B cell (primary cell): ENCODE data around the gene PUM2. TPM values are rescaled to one million over a fixed set of nuclear protein-coding genes. Genes with fewer than 3 reads are reported as not detected.
"Not testable (repeated sequence)": the region's sequence is repeated elsewhere in the genome, so short reads cannot be mapped to it uniquely, and the experiment has no call there.

Experiments used
- ATAC-seq: fragments of 200-7000 bp; cut with Tn5 transposase; one replicate; pipeline ENCODE4 v1.10.0; 2021; ENCODE audit warnings: low read depth, mild to moderate bottlenecking, moderate number of reproducible peaks, moderate library complexity
- CTCF ChIA-PET: fragments of 350-600 bp; sonication (Branson Sonifier 250); formaldehyde crosslinking; loops from one replicate; lab custom pipeline; 2021; ENCODE audit warnings: antibody characterized with exemption, inconsistent platforms; lab: Charles Lee
- POLR2A ChIA-PET: fragments of 350-600 bp; sonication (Branson Sonifier 250); formaldehyde crosslinking; loops from one replicate; lab custom pipeline; 2021; ENCODE audit warnings: antibody characterized with exemption; lab: Charles Lee
- DNase-seq: peaks from one replicate; pipeline ENCODE4 v3.0.0; 2013
- H2AFZ ChIP-seq: 2 replicates; pipeline ENCODE4 v1.6.1; 2012; ENCODE audit warnings: mild to moderate bottlenecking, low read depth, low read length; ENCODE audit not compliant: insufficient read depth, poor library complexity, severe bottlenecking
- H3K27ac ChIP-seq, 2 donors: 1 replicate in 1 of 2; 2 replicates in 1 of 2; pipeline ENCODE4 v1.5.1; 2012 to 2013; ENCODE audit warnings: low read length in 2 of 2, mild to moderate bottlenecking in 2 of 2, moderate library complexity in 1 of 2
- H3K27me3 ChIP-seq, 4 experiments: fragments of 200-600 bp in 1 of 4; sonication (generic) in 1 of 4; replicated peaks in 1 of 4; 1 replicate in 2 of 4; 2 replicates in 2 of 4; pipeline versions ENCODE4 v1.6.1 to v1.7.0; 2013 to 2016; ENCODE audit warnings: low read length in 3 of 4, mild to moderate bottlenecking in 2 of 4, mixed read lengths in 1 of 4, moderate library complexity in 1 of 4; ENCODE audit not compliant: insufficient read depth in 4 of 4, control insufficient read depth in 3 of 4; ENCODE audit errors: control extremely low read depth in 1 of 4
- H3K36me3 ChIP-seq, 2 experiments: replicated peaks in 1 of 2; 1 replicate in 1 of 2; 2 replicates in 1 of 2; pipeline versions ENCODE4 v1.6.1 to v1.7.1; 2013; ENCODE audit warnings: low read length in 1 of 2; ENCODE audit not compliant: insufficient read depth in 2 of 2, control insufficient read depth in 1 of 2; ENCODE audit errors: control extremely low read depth in 1 of 2, extremely low read depth in 1 of 2
- H3K4me1 ChIP-seq, 2 donors: fragments of 200-600 bp in 1 of 2; sonication (generic) in 1 of 2; 1 replicate in 1 of 2; 2 replicates in 1 of 2; pipeline versions ENCODE4 v1.5.1 to v1.6.1; 2013 to 2017; ENCODE audit warnings: low read length in 2 of 2; ENCODE audit not compliant: control insufficient read depth in 2 of 2, insufficient read depth in 2 of 2
- H3K4me2 ChIP-seq: replicated peaks from 2 replicates; pipeline ENCODE3; 2012; ENCODE audit warnings: mild to moderate bottlenecking, low read depth, low read length; ENCODE audit not compliant: poor library complexity, severe bottlenecking
- H3K4me3 ChIP-seq, 5 experiments: fragments of 200-600 bp in 1 of 5; sonication (generic) in 1 of 5; 1 replicate in 3 of 5; 2 replicates in 2 of 5; pipeline versions ENCODE4 v1.5.1 to v1.7.0; 2011 to 2016; ENCODE audit warnings: low read length in 4 of 5, mild to moderate bottlenecking in 4 of 5, low read depth in 2 of 5, control low read depth in 1 of 5, moderate library complexity in 1 of 5; ENCODE audit not compliant: insufficient read depth in 1 of 5; ENCODE audit errors: control extremely low read depth in 1 of 5, extremely low read depth in 1 of 5
- H3K79me2 ChIP-seq: fragments of 200-600 bp; sonication (generic); one replicate; pipeline ENCODE4 v1.6.0; 2016; ENCODE audit warnings: low read length; ENCODE audit not compliant: control insufficient read depth, insufficient read depth
- H3K9ac ChIP-seq: fragments of 200-600 bp; sonication (generic); 2 replicates; pipeline ENCODE4 v1.6.1; 2017; ENCODE audit warnings: mild to moderate bottlenecking, low read length, moderate library complexity
- H3K9me3 ChIP-seq, 3 donors: one replicate each; pipeline versions ENCODE4 v1.6.1 to v1.7.1; 2013; ENCODE audit warnings: low read length in 2 of 3; ENCODE audit not compliant: control insufficient read depth in 2 of 3, insufficient read depth in 1 of 3; ENCODE audit errors: control extremely low read depth in 1 of 3
- H4K20me1 ChIP-seq: 2 replicates; pipeline ENCODE4 v1.6.0; 2012; ENCODE audit warnings: mild to moderate bottlenecking, low read length; ENCODE audit not compliant: insufficient read depth, control insufficient read depth, poor library complexity, severe bottlenecking
- H3K27ac Mint-ChIP-seq: one replicate; pipeline ENCODE4 v1.8.0; 2021; ENCODE audit warnings: mixed read lengths
- H3K27me3 Mint-ChIP-seq: one replicate; pipeline ENCODE4 v1.8.0; 2021; ENCODE audit warnings: mixed read lengths
- H3K4me1 Mint-ChIP-seq: one replicate; pipeline ENCODE4 v1.8.0; 2021; ENCODE audit warnings: mixed read lengths
- H3K4me3 Mint-ChIP-seq: one replicate; pipeline ENCODE4 v1.8.0; 2021; ENCODE audit warnings: mixed read lengths
- H3K9me3 Mint-ChIP-seq: one replicate; pipeline ENCODE4 v1.8.0; 2022; ENCODE audit warnings: mixed read lengths; ENCODE audit not compliant: insufficient read depth
- CTCF ChIP-seq: fragments of 200-600 bp; IDR thresholded peaks from one replicate; pipeline ENCODE4 v1.8.0; 2022; ENCODE audit warnings: antibody characterized with exemption, mild to moderate bottlenecking
- EZH2 ChIP-seq: IDR thresholded peaks from 2 replicates; pipeline ENCODE4 v1.6.1; 2012; ENCODE audit warnings: borderline replicate concordance, low read depth, mild to moderate bottlenecking, moderate library complexity, low read length; ENCODE audit not compliant: insufficient read depth, poor library complexity, severe bottlenecking
- WGBS: methylation state at CpG from one replicate; pipeline ENCODE4 v1.1.5; 2013; ENCODE audit warnings: missing lambda C conversion rate; ENCODE audit not compliant: insufficient coverage; 5-methylcytosine and 5-hydroxymethylcytosine counted together
- intact Hi-C: fragments of 100-400 bp; cut with micrococcal nuclease; formaldehyde crosslinking; loops from one replicate; pipeline ENCODE4 v1.10.0; 2022
- polyA plus RNA-seq: library from polyadenylated mRNA; depleted of rRNA; stranded (reverse); fragments of >200 nt; gene quantifications from 2 replicates; pipeline ENCODE4 v1.2.3, GENCODE V29; 2012
- total RNA-seq, 2 donors: library from RNA; stranded (reverse); fragments of 120-200 nt in 1 of 2; gene quantifications; 1 replicate in 1 of 2; 2 replicates in 1 of 2; pipeline versions ENCODE4 v1.2.3 to v1.2.4, GENCODE V29; 2013 to 2022

The PUM2 gene
- total and polyA plus RNA-seq, 2 donors (not counting 1 experiment from before 2014, with no cell fraction given) = 21.1 to 151 TPM

- Mint-ChIP-seq H3K4me3 (no peak overlapping the region), H3K27ac (no peak overlapping the region), H3K4me1 (peaks cover under 1% of the 10 kb centered on the region), H3K9me3 (no peaks in the 10 kb centered on the region), H3K27me3 (no peaks in the 10 kb centered on the region)
- Histone ChIP-seq H3K36me3 (peaks cover 15 to 33% of the 10 kb centered on the region in 2 experiments), H3K27me3 (no peaks in the 10 kb centered on the region), H3K9ac (no peak overlapping the region), H3K27ac (no peak overlapping the region), H3K4me3 (no peak overlapping the region), H3K4me1 (no peaks in the 10 kb centered on the region), H4K20me1 (no peaks in the 10 kb centered on the region), H3K79me2 (no peaks in the 10 kb centered on the region), H3K9me3 (no peaks in the 10 kb centered on the region), H3K4me2 (no peak overlapping the region), H2AFZ (no peak overlapping the region)
- DNase-seq = no peak
- no peak for TF ChIP-seq CTCF
- TF ChIP-seq EZH2 = no peak
- CTCF ChIA-PET = no interaction called here
- POLR2A ChIA-PET = no interaction called here
- no peak for ATAC-seq
- WGBS = 100% methylated on average over 1 of the region's 1 CpG
- intact Hi-C loops = no loop called here
Observed at GRCh38 chr2:20247084-20247483, 103.6 kb downstream of the PUM2 start.

GRCh38 chr2:20243637-20244036, 107.0 kb downstream of the PUM2 start:
- H3K36me3 ChIP-seq, H3K4me1 ChIP-seq, H3K9me3 Mint-ChIP-seq, H3K4me3 ChIP-seq, H3K79me2 ChIP-seq, H3K4me2 ChIP-seq, H3K4me1 Mint-ChIP-seq, CTCF ChIA-PET, H3K4me3 Mint-ChIP-seq, H3K27ac Mint-ChIP-seq, H3K27me3 ChIP-seq, DNase-seq, H4K20me1 ChIP-seq, H3K9me3 ChIP-seq, H3K9ac ChIP-seq, ATAC-seq, H2AFZ ChIP-seq, H3K27ac ChIP-seq, H3K27me3 Mint-ChIP-seq, POLR2A ChIA-PET: not testable (repeated sequence)
- intact Hi-C loops = loop anchor here (5.0 kb wide), 1 partner anchor 399 kb away; no protein-coding TSS in a partner anchor
- 96% methylated on average over 4 of the region's 5 CpGs for WGBS
